ENCODE data around the gene DOCK9. TPM values are rescaled to one million over a fixed set of nuclear protein-coding genes. Genes with fewer than 3 reads are reported as not detected.

DOCK9 gene
- total and polyA plus RNA-seq, 9 of the 15 experiments (the other 6 are each of a cell fraction or from before 2014, with no cell fraction given): 3.5 to 25.3 (median 16.7) TPM

- no peak for TF ChIP-seq E2F4 (CRISPR knock-in tag; IDR thresholded peaks at IDR 0.05; ENCODE audit: low read depth)
- no peak for TF ChIP-seq PML (IDR thresholded peaks at IDR 0.05; ENCODE audit: low read length)
- no peak for TF ChIP-seq HDAC6 (IDR thresholded peaks at IDR 0.05; ENCODE audit: low read depth, low read length)
- no peak for TF ChIP-seq RERE (CRISPR knock-in tag; IDR thresholded peaks at IDR 0.05; ENCODE audit: borderline replicate concordance)
These were observed 211.8 kb downstream of the DOCK9 start (continued) for GRCh38 chr13:98765996-98766519.

Measured in K562 (cell line).